HG02885 (cell line): ENCODE measurements around the gene KSR1.
"Not testable (repeated sequence)": the region's sequence is repeated elsewhere in the genome, so short reads cannot be mapped to it uniquely, and the experiment has no call there.

Experiments
- ATAC-seq: cut with Tn5 transposase; IDR thresholded peaks from one replicate; pipeline ENCODE4 v1.9.1; 2021; ENCODE audit warnings: mild to moderate bottlenecking; ENCODE audit not compliant: unreplicated experiment, poor library complexity

The KSR1 gene

DNA sequence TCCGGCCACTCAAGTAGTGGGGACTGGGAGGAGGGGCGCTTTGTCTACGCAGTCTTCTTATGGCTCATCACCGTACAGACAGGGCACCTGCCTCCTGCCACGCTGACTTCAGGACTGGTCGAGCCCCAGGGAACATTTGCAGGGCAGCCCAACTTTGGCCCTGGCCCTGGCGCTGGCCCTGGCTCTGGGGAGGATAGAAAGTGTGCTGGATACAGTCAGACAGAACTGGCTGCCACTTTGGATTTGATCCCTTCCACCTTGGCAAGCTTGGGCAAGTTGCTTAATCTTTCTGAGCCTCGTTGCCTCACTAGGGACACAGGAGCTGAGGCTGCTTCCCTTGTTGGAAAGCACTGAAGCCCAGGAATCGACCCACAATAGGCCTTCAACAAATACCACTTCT is 188.3 kb downstream of the KSR1 start:
- no peak for ATAC-seq

DNA sequence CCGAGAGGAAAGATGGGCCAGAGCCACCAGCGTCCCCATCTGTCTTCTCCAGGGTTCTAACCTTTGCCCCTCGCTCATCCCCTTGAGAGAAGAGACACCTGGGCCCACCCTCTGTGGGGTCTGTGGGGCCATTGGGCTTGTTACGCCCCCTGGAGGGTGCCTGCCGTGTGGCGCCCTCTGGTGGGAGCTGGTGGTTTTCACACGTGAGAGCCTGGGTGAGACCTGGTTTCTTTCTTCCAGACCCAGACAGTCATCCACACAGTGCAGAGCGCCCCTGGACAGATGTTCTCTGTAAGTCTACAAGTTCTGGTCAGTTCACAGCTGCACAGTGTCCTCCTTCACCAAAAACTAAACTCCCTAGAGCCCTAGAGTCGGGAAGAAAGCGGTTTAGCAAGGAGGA is 189.4 kb downstream of the KSR1 start:
- not testable (repeated sequence) for ATAC-seq

DNA sequence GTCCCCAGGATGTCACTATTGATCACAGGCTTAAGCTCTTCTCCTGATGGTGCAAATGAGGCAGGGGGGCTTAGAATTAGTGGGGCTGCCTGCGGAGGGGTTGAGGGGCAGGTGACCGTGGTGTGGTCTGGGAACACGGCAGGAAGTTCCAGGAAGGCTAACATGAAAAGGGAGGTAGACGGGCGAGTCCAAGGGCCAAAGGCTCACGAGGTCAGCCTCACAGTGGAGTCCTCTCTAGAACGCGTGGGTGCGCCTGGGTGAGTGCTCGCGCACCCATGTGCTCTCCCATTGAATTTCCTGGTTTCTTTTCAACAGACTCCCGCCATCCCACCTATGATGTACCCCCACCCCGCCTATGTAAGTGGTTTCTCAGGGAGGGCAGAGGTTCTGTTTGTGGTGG is 190.0 kb downstream of the KSR1 start:
- ATAC-seq = no peak

DNA sequence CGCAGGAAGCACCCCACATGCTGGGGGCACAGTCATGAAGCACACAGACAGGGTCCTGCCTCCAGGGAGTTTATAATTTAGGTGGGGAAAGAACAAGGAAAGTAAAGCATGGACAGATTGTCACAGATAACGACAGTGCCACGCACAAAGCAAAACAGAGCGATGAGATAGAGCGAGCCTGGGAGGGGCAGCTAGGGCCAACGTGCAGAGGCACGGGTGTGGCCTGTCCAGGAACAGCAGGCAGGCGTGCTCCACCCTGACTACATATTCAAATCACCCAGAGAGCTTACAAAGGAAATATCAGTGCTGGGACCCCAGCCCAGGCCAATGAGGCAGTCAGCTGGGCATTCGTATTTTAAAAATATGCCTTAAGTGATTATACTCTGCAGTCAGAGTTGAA is 191.5 kb downstream of the KSR1 start:
- ATAC-seq = no peak

DNA sequence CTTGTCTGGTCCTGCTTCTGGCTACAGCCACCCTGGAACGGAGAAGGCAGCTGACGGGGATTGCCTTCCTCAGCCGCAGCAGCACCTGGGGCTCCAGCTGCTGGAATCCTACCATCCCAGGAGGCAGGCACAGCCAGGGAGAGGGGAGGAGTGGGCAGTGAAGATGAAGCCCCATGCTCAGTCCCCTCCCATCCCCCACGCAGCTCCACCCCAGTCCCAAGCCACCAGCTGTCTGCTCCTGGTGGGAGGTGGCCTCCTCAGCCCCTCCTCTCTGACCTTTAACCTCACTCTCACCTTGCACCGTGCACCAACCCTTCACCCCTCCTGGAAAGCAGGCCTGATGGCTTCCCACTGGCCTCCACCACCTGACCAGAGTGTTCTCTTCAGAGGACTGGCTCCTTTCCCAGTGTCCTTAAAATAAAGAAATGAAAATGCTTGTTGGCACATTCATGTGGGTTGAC is 192.9 kb downstream of the KSR1 start:
- not testable (repeated sequence) for ATAC-seq

DNA sequence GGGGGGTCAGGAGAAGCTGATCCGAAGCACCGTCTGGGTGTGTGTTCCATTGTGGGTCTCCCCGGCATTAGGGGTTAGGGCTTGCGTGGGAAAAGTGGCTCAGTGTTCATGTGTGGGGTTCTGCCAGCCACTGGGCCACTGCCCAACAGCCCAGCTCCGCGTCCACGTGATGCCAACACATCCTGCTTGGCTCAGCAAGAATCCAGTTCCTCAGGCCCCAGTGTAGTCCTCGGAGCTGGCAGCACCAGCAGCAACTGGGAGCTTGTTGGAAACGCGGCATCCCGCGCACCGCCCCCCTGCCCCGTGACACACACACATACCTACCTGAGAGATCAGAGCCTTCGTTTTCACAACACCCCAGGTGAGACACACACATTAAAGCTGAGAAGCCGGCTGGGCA is 193.7 kb downstream of the KSR1 start:
- no peak for ATAC-seq

DNA sequence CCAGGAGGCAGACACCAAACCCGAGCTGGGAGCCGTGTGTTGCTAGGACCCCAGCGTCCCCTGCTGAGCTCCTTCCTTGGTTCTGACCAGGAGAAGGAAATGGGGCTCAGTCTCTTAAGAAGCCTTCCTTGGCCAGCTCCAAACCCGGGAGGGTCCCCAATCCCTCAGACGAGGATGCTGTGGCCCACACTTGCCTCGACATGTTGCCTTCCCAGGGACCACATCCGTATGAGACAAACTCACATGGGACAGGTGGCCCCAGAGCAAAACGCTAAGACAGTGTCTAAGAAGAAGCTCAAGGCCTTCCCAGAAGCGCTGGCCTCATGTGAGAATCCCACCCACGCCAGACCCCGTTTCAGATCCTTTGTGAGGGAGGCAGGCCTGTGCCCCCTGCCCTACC is 194.6 kb downstream of the KSR1 start:
- ATAC-seq = no peak

DNA sequence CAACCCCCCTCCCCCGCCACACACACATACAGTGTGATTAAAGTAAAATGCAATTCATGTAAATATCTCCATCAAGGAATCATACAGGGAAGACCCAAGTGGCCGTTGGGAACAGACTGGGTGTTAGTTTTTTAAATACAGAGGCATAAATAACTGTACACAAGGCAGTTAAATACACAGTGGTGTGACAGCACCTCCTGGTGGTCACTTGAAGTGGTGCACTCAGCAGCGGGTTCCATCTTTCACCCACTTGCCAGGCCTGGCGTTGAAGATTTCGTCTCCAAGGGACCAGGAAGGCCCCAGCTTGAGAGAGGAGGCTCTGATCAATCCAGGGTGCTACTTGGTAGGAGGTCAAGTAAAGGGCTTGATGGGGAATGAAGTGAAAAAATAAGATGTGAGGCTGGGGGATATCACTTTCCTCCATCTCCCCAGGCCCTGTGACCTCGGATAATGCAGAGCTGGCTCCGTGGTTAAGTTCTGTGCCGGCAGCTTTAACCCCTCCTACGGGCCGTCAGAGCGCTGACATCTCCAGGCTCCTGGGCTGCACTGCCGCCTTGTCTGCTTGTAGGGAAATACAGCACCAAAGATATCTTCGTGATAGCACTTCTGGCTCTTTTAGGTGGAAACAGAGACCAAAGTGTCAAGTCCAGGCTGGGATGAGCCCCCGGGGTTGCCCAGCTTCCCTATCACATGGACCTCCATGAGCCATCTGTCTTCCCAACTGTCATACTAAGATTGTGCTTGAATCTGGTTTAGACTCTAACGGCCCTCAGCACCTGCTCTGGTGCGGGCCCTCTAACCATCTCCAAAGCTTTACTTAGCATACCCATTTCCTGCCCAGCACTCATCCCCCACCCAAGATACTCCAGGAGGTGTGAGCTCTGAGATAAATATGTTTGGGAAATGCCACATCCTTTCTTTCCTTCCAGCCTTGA is 195.4 kb downstream of the KSR1 start:
- ATAC-seq = no peak

DNA sequence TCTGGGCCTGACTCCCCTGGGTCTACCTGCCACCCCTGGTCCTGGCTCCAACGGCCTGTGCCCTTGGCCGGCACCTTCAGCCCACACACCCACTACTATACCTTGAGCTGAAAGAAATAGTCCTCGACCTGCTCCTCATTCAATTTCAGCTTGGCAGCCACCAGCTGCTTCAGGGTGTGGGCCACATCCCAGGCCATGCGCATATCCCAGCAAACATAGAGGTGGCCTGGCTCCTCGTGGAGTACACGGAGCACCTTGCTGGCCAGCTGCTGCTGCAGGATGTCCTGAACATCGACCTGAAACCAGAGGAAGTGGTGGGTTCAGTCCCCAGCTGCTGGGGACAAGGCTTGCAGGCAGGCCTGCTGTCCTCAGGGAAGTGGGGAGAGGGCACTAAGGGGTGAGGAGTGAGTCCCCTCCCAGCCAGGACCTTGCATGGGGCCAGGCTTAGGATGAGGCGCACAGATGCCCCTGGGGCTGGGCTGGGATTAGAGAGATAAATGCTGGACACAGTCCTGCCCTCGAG is 197.3 kb downstream of the KSR1 start:
- not testable (repeated sequence) for ATAC-seq

DNA sequence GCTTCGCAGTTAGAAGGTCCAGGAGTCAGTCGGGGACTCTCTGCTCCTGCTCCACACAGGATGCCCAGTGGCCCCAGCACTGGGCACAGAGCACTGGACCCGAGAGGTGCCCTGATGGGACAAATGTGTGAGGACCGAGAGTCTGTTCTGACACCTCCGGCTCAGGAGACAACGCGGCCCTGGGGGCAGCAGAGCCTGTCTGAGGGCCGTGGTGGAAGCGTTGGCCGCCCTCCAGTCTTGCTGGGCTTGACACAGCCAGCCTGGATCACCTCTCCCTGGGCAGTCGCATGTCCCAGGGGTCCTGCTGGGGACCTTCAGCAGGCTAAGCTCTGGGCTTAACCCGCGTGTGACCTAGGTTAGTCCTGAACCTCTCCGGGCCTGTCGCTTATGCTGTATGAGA is 197.9 kb downstream of the KSR1 start:
- no peak for ATAC-seq

DNA sequence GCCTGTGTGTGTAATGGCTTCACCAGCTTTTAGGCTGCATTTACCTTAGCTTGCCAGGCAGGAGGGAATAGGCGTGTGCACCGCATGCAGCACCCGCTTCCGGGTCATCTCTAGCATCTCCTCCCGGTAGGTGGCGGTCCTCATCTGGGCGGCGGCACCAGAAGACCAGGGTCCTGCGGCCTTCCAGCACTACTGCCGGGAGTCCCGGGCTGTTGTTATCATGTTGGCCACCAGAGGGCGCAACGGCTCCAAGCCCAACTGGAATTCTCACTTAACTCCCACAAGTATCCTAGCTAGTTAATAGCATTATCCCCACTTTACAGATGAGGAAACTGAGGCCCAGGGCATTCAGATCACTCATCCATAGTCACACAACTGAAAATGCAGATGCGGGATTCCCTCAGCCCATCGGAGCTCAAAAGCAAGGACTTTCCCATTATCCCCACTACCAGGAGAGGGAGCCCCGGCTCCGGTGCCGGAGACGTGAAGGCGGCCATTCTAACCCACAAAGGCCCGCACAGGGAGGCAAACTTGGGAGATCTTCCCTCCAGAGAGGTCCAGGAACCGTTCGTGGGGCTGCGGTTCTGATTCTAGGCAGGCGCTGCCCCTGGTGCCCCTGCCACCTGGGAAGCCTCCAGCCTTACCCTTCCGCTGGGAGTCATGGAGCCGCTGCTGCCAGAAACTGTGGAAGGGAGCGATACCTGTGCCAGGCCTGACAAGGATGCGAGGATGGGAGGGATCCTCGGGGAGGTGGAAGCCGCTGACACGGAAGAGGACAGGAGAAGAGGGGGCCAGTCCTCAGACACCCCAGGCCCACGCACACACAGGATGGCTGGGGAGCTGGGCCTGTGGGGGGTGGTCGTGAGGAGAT is 198.6 kb downstream of the KSR1 start:
- ATAC-seq = peak; percentile 68

DNA sequence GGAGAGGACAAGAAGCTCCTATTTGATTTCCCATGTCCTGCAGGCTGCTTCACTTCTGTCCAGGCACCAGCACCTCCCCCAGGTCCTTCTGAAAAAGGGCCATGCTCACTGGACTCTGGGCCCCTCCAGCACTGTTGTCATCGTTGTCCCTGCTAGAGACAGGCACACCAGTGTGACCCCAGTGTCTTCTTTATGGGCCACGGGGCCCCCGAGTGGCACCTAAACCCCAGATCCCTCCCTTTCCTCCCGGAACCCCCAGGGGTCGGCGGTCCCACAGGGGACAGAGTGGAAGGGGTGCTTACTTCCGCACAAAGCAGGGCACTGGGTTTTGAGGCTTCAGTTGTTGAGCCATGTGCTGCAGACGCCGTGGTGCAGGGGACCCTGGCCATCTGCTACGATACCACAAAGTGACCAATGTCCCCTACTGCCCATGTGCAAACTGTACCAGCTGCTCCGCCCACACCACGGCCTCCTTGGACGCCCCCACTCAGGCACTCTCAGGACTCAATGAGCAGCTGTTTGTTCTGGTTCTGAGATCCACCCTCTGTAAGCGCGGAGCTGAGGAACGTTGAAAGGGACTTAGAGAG is 199.4 kb downstream of the KSR1 start:
- ATAC-seq = not testable (repeated sequence)

DNA sequence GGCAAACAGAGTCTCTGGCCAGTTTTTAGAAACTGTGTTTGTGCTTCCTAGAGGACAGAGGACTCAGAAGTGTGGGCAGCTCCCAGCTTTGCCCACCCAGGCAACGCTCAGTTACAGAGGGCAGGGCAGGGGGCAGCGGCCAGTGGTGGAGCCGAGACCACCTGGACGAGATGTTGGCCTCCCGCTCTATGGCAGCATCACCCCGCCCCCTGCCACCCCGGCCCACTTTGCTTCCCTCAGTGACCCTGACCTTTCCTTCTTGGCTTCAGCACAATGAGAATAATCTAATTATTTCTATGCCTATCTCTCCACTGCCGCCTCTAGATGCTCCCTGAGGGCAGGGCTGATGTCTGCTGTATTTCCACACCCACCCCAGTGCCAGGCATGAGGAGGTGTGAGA is 200.4 kb downstream of the KSR1 start:
- not testable (repeated sequence) for ATAC-seq

DNA sequence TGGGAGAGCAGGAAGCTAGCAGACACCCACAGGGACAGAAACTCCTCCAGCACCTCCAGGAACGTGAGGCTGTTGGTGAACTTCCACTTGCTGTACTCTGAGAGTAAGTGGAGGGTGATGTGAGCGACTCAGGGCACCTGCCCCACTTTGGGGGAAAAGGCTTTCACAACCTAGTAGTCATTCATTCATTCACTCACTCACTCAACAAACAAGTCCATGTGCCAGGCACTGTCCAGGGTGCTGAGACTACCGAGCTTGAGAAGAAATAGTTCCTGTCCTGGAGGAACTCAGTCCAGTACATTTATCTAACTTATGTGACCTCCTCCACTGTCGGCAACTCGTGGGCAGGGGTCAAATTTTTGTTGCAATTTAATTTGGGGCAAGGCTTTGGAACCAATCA is 201.4 kb downstream of the KSR1 start:
- ATAC-seq = no peak

DNA sequence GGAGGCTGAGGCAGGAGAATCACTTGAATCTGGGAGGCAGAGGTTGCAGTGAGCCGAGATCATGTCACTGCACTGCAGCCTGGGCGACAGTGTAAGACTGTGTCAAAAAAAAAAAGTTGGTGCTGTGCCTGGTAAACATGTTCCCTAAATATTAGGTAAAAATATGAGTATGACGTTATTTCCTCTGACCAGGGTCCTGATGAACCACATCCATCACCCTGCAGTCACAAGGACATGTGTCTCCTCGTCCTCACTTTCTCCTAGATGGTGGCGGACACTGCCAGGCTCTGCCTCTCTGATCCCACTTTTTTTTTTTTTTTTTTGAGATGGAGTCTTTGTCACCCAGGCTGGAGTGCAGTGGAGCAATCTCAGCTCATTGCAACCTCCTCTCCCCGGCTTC is 203.4 kb downstream of the KSR1 start:
- no peak for ATAC-seq

DNA sequence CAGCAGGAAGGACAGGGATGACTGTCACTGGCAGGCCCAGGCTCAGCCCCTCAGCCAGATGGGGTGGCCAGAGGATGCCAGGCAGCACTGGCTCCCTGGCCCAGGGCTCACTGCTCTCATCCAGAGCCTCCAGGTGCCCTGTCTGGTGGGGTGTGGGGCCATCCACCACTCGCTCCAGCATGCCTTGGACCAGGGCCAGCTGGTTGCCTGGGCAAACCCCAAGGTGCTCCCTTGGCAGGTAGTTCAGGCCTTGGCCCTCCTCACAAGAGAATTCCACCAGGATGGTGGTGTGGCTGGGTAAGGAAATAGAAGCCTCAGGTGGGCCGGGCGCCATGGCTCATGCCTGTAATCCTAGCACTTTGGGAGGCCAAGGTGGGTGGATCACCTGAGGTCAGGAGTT is 204.2 kb downstream of the KSR1 start:
- ATAC-seq = no peak

DNA sequence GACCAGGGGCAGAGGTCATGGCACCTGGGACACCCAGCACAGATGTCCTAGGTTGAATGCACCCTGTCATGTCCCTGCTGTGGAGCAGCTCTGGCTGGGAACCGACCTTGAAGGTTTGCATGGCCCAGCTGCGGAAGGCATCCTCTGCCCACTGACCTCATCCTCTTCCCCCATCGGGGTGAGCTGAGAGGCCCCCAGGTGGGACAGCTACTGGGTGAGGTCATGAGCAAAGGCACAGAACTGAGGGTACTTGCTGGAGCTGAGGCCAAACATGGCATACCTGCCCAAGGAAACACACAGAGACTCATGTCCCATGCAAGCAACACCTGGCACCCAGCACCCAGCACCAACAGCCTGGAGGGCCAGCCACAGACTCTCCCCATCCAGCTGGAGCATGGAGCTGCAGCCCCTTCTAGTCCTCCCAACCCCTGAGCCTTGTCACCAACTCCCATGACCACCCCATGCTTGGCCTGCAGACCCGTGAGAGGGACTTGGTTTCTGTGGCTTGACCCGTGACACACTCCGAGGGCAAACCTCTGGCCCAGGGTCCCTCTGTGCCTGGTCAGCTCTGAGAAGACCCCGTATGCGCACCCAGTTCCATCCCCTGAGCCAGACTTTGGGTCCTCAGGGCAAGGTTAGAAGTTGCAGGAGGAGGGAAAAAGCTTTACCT is 207.8 kb downstream of the KSR1 start:
- no peak for ATAC-seq

DNA sequence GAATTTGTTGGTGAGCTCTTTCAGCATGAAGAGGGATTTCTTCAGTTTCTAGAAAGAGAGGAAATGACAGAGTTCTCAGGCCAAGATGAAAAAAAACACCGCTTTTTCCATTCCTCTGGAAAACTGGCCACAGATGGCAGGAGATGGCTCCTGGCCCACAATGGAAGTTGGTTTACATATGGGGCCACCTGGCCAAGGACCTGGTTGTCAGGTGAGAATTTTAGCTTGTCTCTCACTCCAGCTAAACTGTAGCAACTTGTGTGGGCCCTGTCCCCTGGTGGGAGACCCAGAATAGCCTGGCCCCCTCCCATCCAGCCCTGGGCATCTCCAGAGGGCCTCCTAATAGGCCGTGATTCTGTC is 208.3 kb downstream of the KSR1 start:
- no peak for ATAC-seq

DNA sequence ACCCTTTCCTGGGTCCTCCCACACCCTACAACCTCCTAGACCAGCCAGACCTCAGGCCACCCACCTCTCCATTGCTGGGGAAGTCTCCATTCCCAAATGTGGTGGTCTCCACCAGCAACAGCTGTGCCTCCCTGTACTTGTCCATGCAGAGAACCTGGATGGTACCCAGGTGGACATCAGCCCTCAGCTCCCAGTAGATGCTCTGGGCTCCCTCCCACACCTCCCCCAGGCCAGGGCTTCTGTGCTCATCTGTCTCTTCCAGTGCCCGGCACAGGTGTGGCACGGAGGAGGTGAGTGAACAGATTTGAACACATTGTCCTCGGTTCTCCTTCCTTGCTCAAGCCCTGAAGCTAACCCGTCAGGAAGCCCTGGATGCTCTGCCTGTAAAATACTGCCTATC is 209.3 kb downstream of the KSR1 start:
- ATAC-seq = no peak

DNA sequence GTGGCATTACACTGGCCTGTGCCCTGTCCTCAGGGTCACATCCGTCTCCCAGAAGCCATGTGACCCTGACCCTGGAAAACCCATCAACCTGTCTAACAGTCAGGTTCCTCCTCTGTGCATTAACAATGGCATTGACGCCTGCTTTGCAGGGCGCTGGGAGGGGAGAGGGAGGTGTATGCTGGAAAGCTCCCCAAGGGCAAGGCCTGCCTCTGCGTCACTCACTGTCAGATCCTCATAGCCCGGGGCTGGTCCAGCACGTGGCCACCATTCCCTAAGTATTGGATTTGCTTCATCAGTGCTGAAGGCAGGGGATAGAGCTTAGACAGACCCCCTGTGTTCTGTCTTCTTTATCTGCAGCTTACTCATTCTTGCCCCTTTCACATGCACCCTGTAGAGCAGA is 210.0 kb downstream of the KSR1 start:
- ATAC-seq = not testable (repeated sequence)
